GM21786 (cell line): ENCODE data around the gene F2RL2.

ENCODE experiments used
- ATAC-seq: cut with Tn5 transposase; IDR thresholded peaks from one replicate; pipeline ENCODE4 v1.9.1; 2021; ENCODE audit not compliant: unreplicated experiment

Gene F2RL2

GRCh38 chr5:76622973-76623596 is at the start of gene F2RL2:
F2RL2 (minus strand) TSS chr5:76623403; CDS start chr5:76623230, 173 bp downstream.
- ATAC-seq, result no peak

GRCh38 chr5:76672242-76672641 is 49.0 kb upstream of the F2RL2 start:
- ATAC-seq, result no peak

DNA sequence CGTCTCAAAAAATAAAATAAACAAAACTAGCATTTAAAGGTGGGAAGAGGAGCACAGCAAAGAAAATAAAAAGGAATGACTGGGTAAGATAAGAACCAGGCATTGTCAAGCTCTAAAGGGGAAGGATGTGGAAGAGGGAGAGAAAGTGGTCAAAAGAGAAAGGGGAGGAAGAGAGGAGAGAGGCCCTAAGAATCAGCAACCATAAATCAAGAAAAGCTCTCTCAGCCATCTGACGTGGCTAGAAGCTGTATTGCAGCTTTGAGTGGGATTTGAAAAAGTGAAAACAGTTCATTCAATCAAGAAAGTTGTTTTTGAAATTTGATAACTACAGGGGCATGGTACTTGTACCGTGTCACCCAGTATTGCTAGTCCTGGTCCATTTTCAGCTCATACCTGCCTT is 47.3 kb upstream of the F2RL2 start:
- ATAC-seq, result no peak

DNA sequence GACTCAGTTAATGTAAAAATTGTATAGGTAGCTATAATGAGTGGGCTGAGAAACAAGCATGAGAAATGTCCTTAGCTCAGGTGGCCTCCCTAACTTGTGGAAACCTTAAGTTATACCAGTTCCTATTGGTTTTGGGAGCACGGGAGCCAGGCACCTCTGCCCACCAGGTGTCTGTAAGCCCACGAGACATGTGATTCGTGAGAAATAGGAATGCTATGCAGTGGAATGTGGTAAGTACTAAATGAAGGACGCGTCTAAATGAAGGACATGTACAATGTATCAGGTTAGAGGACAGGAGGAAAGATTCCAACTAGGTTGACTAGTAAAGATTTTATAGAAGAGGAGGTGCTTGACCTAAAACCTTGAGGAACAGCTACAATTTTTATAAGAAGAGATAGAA is 46.0 kb upstream of the F2RL2 start:
- no peak for ATAC-seq

- no peak for ATAC-seq
Observed at GRCh38 chr5:76667495-76667894, 44.3 kb upstream of the F2RL2 start.

- ATAC-seq, result no peak
Observed at GRCh38 chr5:76664079-76664478, 40.9 kb upstream of the F2RL2 start.

GRCh38 chr5:76663573-76663972 is 40.4 kb upstream of the F2RL2 start:
- no peak for ATAC-seq

GRCh38 chr5:76662521-76662920 is 39.3 kb upstream of the F2RL2 start:
- ATAC-seq, result no peak

DNA sequence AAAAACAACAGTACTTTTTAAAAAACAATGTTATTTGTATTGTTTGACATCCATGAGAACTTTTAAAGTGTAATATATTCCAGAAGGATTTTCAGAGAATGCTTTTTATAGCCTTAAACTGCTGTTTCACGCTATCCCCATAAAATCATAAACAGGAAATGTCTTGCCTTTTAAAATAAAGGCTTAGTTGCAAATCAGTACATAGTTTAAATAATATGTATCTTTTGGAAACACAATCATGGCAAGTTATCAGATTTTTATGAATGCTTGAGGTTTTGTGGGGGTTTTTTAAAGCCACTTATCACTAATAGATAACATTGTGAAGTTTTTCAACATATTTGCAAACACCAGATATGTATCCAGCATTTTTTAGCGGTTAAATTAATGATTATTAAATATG is 37.2 kb upstream of the F2RL2 start:
- ATAC-seq, result no peak

GRCh38 chr5:76657683-76658311 is 34.6 kb upstream of the F2RL2 start:
- no peak for ATAC-seq

GRCh38 chr5:76657091-76657490 is 33.9 kb upstream of the F2RL2 start:
- ATAC-seq, result no peak

DNA sequence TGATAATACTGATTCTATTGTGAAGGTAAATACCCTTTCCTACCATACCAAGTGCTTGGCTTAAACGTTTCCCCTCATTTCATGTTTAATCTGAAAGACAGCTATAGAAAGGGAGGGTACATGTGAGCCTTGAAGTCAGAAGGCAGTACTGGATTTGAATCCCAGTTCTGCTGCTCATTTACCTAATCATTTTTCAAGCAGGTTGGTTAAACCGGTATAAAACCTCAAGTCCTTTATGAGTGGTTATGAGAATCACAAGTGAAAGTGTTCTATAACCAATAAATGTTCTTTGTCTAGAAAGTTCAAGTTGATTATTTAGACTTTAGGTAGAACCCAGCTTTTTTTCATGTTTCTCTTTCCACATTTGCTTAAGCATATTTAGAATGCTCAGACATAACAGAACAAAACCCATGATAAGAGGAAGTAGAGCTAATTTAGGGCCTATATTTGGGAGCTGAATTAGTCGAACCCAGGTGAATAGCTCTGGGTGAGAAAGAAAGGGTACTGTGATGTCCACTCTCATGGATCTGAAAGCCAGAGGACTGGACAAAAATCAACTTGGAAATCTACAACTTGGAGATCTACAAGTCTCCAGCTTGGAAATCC is 29.7 kb upstream of the F2RL2 start:
- no peak for ATAC-seq

GRCh38 chr5:76649140-76649539 is 25.9 kb upstream of the F2RL2 start:
- no peak for ATAC-seq

DNA sequence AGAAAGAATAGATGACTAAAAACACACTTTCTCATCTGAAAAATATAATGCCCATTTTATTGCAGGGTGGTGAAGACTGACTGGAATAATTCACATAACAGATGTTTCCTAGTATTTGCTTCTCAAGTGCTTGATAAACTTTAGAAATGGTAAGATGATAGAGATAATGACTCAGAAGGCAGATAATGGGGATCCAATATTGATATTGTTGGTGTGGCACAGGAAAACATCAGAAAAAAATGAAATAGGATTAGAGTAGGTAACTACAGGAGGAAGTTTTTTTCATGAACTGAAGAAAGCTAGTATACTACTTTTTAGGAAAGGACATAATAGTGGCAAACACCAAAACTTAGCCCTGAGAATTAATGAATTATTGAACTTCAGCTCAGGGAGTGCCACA is 20.2 kb upstream of the F2RL2 start:
- ATAC-seq, result no peak

GRCh38 chr5:76642390-76643040 is 19.3 kb upstream of the F2RL2 start:
- ATAC-seq, result no peak

DNA sequence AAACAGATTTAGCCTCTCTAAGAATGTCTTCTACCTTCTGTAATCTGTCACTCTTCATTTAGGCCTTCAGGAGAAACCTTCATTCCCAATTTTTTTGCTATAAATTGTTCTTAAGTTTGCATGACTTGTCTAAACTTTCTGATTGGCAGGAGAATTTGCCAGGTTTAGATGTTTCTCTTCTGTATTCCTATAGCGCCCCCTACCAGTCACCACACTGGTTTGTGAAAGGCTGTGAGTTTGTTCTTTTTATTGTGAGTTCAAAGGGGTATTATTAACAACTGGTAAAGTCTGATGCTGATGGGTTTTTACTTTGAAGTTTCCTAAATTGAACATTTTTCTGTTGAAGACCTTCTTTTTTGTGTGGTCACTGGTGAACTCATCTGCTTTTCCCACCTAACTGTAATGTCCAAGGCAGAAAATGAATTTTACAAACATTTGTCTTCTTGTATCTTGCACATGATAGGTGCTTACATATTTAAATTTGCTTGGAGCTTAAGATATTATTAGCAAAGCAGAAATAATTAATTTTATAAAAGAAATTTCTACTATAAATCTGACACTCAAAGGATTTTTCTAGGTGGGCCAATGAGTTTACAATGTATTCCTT is 18.4 kb upstream of the F2RL2 start:
- ATAC-seq, result no peak

DNA sequence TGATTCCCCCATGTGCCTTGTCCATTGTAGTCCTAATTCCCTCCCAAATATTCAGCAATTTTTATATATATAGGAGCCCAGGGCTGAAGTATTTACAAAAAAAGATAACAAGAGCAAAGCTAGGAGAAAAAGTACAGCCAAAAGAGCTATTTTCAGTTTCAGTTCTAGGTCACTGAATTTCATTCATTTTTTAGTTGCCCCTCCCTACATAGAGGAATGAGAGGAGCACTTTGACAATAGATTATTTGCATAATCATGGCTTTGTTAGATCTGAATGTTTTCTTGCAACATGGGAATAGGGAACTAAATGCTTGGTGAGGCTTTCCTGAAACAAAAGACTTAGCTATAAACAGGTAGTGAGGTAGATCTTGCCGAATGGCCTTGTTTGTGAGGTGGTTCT is 15.3 kb upstream of the F2RL2 start:
- no peak for ATAC-seq

DNA sequence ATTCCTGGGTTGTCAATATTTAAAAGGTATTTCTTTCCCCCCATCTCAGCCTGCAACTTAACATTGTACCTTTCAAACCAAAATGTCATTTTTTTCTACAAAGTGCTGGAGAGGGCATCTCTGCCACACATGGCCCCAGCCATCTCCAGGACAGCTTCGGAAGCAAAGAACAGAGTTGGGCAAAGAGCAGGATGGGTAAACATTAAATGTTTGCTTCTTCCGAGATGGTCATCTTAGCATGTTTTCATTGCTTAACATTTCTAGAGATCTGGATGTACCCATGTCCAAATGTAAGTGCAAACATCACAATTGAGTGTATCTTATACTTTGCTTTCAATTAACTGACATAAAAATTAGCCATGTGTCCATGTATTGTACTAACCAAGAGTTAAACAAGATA is 14.3 kb upstream of the F2RL2 start:
- ATAC-seq, result no peak

DNA sequence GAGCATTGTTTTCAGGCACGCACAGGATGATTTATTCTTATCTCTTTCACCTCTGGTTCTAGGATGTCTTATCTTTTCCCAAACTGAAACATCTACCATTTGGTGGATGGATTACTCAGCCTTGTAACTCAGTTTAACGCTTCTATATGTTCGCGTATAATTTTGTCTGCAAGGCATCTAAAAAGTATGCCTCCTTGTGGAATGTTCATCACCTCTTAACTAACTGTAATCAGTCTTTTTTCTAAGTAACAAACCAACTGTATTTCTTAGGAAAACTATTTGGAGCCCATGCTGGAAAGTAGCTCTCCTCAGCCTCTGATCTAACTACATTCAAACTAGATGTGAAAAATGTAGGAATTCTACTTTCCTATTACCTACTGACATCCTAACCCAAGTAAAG is 11.5 kb upstream of the F2RL2 start:
- no peak for ATAC-seq

DNA sequence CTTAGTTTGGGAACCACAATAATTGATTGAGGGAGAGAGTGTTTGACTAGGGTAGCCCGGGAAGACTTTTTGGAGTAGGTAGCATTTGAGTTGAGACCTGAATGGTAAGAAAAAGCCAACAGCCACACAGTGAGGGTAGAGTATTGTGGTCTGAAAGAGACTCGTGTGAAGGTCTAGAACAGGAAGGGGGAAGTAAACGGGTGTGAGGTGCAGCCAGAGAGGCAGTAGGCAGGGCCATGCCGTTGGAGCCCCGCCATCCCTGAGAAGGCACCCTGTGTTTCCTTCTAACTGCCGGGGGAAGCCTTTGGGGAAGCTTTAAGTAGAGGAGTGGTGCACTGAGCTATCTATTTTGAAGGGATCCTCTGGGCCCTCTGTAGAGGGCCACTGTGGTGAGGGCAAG is 3.5 kb upstream of the F2RL2 start:
- ATAC-seq, result peak; percentile 64

GRCh38 chr5:76625087-76625815 is 2.0 kb upstream of the F2RL2 start:
- no peak for ATAC-seq
